ENCODE measurements around the gene PALLD.
"Not testable (repeated sequence)": the region's sequence is repeated elsewhere in the genome, so short reads cannot be mapped to it uniquely, and the experiment has no call there.

Gene PALLD

DNA sequence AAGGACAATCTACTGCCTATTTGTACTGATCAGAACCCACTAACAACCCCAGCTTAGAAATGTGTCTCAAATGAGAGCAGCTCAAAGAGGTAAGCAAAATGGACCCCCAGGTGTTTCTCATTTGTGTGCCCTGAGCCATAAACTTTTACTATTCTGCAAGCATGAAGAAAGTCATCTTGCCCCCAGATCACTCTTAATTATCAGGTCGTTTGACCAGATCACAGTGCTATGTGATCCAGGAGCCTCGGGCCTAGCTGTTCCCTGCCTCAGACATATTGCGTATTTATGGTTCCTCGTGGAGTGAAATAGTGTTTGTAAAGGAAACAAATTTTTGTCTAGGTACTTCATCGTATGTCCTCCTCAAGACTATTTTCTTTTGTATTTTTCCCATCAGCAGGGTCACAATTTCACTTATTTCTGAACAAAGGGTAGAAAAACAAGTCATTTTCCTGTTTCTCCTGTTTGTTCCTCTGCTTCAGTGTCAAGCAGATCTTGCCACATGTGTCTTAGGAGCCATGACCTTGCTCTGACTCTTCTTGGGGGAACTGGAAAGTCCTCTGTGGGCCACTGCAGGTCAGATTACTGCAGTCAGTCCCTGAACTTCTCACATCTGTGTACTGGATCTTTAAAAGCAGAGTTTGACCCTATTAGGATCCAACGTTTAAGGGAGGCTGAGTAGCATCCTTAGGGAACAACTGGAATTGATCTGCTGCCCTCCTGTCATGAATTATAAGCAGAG, 194.9 kb downstream of the PALLD start:
- FAIRE-seq, result no peak

DNA sequence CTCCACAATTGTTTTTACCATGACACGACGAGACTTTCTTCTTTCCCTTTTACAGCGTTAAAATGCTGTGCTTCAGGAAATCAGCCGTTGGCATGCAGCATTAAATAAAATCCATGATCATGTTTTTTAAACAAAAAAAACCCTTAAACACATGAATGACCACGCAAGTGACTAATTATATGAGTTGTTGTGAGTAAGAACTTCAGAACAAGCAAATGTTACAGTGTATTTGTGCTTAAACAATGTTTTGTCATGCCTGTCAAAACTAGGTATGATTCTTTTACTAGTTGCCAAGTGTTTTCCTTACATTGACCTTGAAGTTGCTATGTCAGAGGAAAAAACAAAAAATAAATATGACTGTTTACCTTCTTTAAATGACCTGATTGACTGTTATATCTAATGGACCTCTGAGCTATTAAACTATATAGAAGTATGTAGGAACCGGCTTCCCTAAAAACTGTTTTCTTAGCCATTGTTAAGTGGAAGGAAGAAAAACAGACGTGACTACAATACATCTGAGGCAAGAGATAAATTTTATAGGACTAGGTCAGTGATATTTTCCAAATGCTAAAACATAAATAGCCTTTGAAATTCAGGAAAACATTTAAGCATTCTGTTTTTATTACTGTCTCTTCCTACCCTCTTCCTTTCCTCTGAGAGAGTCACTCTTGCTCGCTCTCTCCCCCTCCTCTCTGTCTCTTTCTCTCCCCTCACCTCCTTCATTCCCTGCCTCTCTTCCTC, 197.1 kb downstream of the PALLD start:
- DNase-seq (ENCODE audit: insufficient read length, low spot score), result no peak
- FAIRE-seq, result no peak

More for the DNA sequence above, 194.9 kb downstream of the PALLD start:
- DNase-seq (ENCODE audit: insufficient read length, low spot score), result no peak

DNA sequence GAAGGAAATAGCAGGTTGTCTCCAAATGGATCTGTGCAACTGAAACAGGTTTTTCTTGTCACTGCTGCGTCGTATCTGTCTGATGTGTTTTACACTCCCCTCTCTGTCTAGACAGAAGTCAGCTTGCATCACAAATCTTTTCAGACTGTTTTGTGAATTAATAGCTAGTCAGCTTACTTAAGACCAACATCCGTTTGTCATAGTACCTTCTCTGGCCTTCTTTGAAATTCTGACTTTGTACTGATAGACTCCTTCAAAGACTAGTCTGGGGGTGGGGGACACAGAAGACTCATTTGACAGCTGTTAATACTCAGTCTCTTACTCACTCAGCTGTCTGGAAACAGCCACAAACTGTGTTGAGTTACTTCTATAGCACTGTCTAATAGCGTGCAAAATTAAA, 197.8 kb downstream of the PALLD start:
- DNase-seq (ENCODE audit: insufficient read length, low spot score), result no peak
- FAIRE-seq, result no peak

DNA sequence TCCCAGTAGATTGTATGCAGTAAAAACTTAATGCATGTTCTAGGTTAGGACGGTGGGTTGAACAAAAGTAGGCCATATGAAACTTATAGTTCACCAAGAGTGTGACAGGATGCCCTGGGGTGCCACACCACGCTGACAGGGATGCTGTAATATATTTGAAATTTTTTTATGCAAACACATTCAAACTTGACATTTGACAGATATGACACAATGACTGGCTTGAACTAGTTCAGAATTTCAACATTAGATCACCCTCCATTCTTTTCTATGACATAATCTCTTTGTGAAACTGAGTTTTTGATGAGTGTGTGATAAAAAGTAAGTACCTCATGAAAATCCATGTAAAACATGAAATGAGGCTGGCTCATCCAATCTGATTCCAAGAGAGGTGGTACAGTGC, 198.4 kb downstream of the PALLD start:
- DNase-seq (ENCODE audit: insufficient read length, low spot score) (no peak), FAIRE-seq (no peak)

DNA sequence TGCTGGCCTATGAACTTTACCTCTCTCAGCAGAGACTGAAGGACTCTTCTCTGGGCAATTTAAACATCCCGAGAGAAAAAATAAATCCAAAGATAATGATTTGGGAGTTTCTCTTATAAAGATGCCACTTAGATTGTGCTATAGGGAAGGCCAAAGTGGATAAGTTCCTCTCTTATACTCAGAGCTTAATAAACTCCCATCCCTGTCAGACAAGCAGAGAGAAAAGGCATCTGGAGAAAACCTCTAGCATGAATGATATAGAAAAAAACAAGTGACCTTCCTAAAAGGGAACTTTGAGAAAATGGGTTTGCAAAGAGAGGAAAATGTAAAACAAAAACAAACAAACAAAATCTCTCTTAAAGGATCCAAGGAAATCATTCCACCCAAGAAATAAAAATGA, 199.4 kb downstream of the PALLD start:
- FAIRE-seq (no peak), DNase-seq (ENCODE audit: insufficient read length, low spot score) (no peak)

DNA sequence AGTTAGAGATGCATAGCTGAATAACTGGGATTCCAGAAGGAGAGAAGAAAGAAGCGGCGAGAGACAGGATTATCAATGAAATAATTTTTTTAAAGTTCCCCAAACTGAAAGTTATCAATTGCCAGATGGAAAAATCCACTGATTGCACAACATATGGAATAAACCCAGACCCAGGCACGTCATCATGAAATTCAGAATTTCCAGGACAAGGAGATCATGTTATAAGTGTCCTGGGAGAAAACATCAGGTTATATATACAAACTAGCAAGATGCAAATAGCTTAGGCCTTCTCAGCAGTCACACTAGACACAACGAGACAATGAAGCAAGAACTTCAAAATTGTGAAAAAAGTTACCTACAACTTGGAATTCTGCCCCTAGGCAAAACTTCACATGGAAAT, 200.0 kb downstream of the PALLD start:
- DNase-seq (ENCODE audit: insufficient read length, low spot score) (no peak), FAIRE-seq (no peak)

DNA sequence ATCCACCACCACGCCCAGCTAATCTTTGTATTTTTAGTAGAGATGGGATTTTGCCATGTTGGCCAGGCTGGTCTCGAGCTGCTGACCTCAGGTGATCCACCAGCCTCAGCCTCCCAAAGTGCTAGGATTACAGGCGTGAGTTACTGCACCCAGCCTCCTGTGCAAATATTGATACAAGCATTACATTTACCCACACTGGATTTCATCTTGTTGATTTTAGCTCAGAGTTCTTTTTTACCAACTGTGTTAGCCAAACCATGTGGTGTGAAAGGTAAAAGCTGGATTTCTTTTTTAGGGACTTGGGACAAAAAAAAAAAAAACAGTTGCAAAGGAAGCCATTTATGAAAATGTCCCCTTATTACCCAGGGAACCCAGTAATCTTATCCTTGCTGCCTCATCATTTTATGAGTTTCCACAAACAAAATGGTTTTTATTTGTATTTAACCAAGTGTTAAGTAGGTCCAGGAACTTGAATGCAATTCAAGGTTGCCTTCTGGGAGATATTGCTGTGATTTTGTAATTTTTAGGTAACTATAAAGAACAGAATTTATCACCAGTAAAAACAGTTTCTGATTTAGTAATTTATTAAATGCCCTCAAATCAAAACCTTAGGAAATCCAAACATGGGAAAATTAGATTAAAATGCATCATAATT, 202.5 kb downstream of the PALLD start:
- DNase-seq (ENCODE audit: insufficient read length, low spot score), result no peak
- FAIRE-seq, result no peak

DNA sequence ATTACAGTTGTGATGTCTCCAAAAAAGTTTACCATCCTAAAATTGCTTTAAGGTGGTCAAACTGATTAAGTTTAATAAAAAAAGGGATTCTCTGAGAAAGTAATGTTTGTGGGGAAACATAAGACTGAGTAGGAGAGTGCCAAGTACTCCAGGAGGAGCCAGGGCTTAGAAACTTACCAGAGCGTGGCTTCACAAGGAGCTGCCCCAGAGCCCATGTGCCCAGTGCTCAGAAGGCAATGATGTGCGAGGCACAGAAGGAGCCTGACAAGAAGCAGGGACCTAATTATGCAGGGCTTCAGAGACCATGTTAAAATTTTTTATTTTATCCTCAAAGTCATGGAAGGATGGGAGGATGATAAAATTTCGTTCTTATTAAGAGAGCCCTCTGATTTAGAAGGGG, 204.2 kb downstream of the PALLD start:
- no peak for DNase-seq (ENCODE audit: insufficient read length, low spot score)
- no peak for FAIRE-seq

DNA sequence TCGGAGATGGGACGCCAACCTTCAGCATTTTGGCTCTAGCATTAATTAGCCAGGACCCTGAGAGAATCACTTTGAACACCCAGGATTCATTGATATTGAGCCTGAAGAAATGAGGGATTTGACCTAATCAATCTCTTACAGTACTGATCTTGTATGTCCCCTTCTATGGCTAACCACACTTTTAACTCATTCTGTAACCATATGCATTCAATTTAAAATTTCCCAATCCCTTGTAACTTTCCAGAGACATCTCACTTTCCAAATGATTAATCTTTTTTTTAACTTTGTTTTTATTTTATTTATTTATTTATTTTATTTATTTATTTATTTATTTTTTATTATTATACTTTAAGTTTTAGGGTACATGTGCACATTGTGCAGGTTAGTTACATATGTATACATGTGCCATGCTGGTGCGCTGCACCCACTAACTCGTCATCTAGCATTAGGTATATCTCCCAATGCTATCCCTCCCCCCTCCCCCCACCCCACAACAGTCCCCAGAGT, 205.8 kb downstream of the PALLD start:
- FAIRE-seq; DNase-seq (ENCODE audit: insufficient read length, low spot score): not testable (repeated sequence)

DNA sequence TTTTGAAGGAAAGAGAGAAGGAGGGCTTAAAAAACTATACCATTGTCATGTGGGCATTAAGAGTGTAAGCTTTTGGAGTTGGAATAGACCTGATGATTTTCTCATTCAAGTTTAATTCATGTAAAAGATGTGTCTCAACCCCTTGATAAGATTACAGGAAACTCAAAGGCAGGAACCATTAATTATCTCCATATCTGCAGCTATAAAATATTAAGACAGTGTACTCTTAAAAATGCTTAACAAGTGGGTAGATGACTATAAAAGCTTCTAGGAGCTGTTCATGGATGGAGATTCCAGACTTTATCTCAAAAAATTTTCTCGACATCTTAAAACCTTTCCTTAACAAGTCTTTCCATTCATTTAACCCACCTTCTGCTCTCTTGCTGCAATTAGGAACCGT, 208.3 kb downstream of the PALLD start:
- FAIRE-seq (no peak), DNase-seq (ENCODE audit: insufficient read length, low spot score) (no peak)

DNA sequence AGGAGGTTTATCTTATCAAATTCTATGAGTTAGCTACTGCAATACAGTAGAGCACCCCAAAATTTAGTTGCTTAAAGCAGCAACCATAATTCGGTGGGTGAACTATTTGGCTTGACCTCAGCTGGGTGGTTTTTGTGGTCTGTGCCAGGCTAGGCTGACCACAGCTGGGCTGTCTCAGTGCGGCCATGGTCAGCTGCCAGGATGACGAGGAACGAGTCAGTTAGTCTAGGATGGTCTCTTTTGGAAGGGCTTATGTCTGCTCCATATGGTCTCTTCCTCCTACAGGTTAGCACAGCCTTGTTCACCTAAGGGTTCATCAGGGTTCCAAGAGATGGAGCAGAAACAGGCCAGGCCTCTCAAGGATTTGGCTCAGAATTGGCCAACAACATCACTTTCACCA, 210.4 kb downstream of the PALLD start:
- FAIRE-seq (no peak), DNase-seq (ENCODE audit: insufficient read length, low spot score) (no peak)

DNA sequence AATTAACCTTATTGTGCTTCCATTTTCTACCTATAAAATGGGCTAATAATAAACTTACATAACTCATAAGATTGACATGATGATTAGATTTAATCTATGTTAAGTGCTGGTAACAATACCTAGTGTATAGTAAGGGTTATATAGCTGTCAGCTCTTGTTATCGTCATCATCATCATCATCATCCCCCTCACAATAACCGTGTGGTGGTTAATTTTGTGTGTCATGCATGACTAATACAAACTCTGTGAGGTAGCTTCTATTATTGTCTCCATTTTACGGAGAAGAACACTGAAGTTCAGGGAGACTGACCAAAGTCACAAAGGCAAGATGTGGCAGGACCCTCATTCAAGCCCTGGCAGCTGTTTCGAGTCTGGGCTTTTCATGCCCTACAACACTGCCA, 211.3 kb downstream of the PALLD start:
- no peak for FAIRE-seq
- DNase-seq (ENCODE audit: insufficient read length, low spot score), result no peak

DNA sequence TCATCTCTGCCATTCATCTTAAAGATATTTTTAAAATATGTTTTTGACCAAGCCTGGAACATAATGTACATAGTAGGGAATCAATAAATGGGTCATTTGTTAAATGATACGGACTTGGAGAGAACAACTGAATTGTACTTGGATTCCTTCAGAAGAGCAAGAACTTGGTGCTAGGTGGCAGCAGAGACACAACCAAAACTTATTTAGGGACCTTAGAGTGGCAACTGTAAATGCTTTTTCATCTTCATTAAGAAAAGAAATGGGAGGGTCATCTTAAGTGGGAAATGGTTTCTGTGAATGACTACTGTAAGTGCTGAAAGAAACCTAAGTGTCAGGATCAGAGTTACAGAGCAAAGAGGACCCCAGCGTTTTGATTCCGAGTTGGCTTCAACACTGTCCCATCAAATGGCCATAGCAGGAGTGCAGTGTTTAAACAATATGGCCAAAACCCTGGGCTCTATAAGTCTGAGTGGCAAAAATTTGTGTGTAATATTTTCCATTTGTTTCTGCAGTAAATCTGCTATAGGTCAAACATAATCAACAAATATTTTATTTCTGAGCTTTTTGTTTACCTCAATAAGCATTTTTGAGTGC, 213.6 kb downstream of the PALLD start:
- FAIRE-seq (no peak), DNase-seq (ENCODE audit: insufficient read length, low spot score) (no peak)

DNA sequence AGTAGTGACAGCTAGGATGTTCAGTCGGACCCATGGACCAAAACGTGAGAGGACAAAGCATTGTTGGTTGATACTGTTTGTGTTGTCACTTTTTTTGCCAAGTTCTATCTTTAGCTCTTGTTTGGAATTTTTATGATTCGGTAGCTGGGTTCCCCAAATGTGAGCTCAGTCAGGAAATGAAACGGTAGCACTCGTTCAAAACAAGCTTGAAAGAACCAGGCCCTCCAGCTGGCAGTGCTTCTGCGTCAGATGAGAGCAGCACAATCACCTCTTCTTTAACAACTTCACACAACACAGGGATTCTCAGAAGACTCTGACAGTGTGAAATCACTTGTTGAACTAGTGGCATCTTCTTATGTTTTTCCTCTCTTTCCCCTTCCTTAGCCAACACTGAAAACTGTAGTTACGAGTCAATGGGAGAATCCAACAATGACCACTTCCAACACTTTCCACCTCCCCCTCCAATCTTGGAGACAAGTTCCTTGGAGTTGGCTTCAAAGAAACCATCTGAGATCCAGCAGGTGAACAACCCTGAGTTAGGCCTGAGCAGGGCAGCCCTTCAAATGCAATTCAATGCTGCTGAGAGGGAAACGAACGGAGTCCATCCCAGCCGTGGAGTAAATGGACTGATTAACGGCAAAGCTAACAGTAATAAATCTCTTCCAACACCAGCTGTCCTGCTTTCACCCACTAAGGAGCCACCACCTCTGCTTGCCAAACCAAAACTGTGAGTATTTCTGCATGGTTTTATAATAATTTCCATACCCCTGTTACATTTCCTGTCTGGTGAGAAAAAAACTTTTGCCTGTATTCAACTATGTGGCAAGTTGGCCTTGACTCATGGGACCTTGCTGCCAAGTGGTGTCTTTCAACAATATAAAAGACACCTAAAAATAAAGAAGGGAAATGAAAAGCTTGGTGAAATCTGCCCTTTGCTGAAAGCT, 214.6 kb downstream of the PALLD start:
- FAIRE-seq, result peak; percentile 48
- DNase-seq (ENCODE audit: insufficient read length, low spot score), result no peak

DNA sequence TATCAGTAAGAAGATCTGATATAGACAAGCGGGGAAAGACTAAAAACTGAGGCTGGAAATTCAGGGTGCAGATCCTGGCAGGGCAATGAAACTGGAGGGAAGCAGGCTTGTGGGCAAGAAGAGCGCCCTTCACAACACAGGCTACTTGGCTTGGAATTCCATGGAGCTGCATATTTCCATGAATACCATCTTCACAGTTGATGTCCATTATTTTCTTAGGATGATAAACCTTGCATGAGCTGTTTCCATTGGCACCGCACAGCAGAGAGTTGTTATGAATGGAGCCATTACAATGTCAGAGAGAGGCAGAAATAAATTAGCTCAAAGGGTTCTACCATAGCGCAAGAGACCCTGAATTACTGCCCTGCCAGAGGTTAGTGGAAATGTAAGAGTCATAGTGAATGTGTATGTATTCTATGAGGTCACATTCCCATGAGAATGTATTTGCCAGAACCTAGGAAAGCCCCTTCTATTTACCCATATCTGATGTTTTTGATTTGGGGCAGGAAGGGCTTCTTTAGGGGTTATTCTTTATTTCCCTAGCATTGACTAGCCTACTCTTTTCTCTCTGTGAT, 215.6 kb downstream of the PALLD start:
- no peak for FAIRE-seq
- no peak for DNase-seq (ENCODE audit: insufficient read length, low spot score)

DNA sequence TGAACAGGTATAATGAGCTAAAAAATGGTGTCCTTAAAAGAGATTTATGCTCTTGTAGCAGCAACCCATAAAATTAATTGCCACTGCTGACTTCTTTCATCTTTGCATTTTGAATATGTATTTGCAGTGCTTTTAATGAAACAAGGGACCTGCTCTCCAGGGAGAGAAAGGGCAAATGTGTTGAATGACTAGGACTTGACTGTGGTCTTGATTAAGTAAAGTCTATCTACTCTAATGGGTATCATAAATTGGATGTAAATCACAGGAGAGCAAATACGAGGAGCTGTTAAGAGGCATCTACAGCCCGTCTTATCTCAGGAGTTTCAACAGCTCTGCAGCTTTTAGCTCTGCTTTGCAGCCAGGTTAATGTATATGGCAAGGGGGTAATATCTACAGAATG, 216.4 kb downstream of the PALLD start:
- FAIRE-seq, result no peak
- DNase-seq (ENCODE audit: insufficient read length, low spot score), result no peak

DNA sequence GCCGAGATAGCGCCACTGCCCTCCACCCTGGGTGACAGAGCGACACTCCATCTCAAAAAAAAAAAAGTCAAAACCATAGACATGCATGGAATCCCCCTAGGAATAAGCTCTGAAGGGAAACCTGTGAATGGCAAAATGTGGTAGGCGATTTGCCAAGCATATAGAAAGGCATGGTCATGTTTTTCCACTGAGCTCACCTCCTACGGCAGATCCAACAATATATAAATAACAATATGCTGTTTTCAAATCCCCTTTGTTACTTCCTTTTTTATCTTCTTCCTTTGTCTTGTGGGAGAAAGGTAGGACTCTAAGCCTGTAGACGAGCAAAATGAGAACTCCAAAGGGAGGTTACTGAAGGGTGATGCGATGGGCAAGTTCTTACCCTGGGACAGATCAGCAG, 219.0 kb downstream of the PALLD start:
- FAIRE-seq, result no peak
- no peak for DNase-seq (ENCODE audit: insufficient read length, low spot score)

DNA sequence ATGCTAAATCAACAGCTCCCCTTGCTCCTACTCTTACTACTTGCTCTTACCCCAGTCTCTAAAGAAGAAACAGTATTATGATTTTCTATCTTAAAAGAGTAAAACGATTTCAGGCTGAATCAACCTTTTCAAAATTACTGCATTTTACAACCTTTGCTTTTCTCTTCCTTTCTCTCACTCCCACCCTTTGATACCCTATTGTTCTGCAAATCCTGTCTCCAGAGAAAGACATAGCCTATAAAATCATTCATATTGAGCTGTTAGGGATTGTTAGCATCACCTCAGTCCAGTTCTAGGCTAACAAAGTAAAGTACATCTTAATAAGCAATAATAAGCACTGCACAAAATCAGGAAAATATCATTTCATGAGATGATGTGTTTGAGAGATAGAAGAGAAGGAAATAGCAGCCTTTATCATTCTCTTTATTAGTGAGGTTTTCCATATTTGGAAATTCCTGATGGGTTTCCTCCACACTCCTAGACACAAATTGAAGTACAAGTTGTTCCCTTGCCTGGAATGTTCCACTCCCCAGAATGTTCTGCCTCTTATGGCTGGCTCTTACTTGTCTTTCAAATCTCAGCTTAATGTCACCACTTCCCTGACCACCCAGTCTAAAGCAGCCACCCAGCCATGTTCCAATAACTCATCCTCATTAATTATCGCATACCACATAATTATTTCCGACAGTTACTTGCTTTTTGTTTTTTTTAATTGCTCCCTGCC, 219.7 kb downstream of the PALLD start:
- FAIRE-seq, result no peak
- DNase-seq (ENCODE audit: insufficient read length, low spot score), result no peak

DNA sequence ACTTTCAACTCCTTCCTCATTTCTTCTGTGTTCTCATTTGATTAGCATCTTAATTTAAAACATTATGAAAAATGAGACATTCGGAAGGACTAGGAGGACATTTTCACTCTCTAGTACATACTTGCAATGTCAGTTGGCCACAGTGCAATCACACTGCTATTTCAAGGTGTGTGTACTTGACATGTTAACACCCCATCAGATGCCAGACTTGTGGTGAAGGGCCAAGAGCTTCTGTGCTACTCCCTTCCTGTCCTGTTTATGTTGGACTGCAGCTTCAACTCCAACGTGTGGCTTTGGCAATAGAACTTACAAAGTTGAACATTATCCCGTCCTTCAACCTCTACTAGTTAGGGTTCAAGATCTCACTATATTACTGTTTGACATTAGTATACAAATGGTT, 221.0 kb downstream of the PALLD start:
- FAIRE-seq, result no peak
- DNase-seq (ENCODE audit: insufficient read length, low spot score), result no peak

All from GM19239 (cell line).